Stomach (tissue), 9 donors: Measurements from ENCODE around the gene REG1A. TPM values are rescaled to one million over a fixed set of nuclear protein-coding genes. Genes with fewer than 3 reads are reported as not detected.

Source experiments
- DNase-seq, 2 donors: peaks; one replicate each; pipeline versions ENCODE4 v3.0.0 to v3.0.0-alpha.2; 2013 to 2019
- H3K27ac ChIP-seq, 5 donors: fragments of 200-600 bp in 4 of 5; sonication (generic) in 4 of 5; one replicate each; pipeline ENCODE4 v1.5.1; 2013 to 2019; ENCODE audit warnings: mild to moderate bottlenecking in 1 of 5, moderate library complexity in 1 of 5
- H3K27me3 ChIP-seq, 3 donors: fragments of 200-600 bp; sonication (generic); one replicate each; pipeline ENCODE4 v1.5.1; 2017 to 2019; ENCODE audit warnings: mixed run types in 1 of 3
- H3K36me3 ChIP-seq, 4 donors: fragments of 200-600 bp; sonication (generic); 1 replicate in 3 of 4; 2 replicates in 1 of 4; pipeline ENCODE4 v1.5.1; 2016 to 2019
- H3K4me1 ChIP-seq, 4 donors: fragments of 200-600 bp; sonication (generic); one replicate each; pipeline ENCODE4 v1.5.1; 2016 to 2019
- H3K4me3 ChIP-seq, 4 donors: fragments of 200-600 bp; sonication (generic) in 3 of 4; one replicate each; pipeline ENCODE4 v1.5.1; 2016 to 2019; ENCODE audit warnings: mild to moderate bottlenecking in 1 of 4
- H3K9me3 ChIP-seq, 4 donors: fragments of 200-600 bp; sonication (generic); one replicate each; pipeline ENCODE4 v1.5.1; 2016 to 2019
- EP300 ChIP-seq: sonication (generic); formaldehyde crosslinking; IDR thresholded peaks from one replicate; pipeline ENCODE4 v1.6.1; 2017; ENCODE audit warnings: antibody characterized with exemption
- POLR2A ChIP-seq, 4 donors: fragments of 450-650 bp; IDR thresholded peaks; one replicate each; pipeline ENCODE4 v1.6.1; 2016; ENCODE audit warnings: antibody characterized with exemption in 4 of 4, control low read depth in 2 of 4, mild to moderate bottlenecking in 1 of 4, moderate library complexity in 1 of 4
- POLR2AphosphoS5 ChIP-seq, 3 donors: sonication (generic); formaldehyde crosslinking; IDR thresholded peaks; one replicate each; pipeline ENCODE4 v1.6.1; 2016; ENCODE audit warnings: antibody characterized with exemption in 3 of 3
- WGBS, 5 donors: extraction: QIAGEN DNeasy Blood & Tissue Kit in 3 of 5; methylation state at CpG; one replicate each; pipeline versions ENCODE4 v1.1.5 to v1.1.7; 2013 to 2018; 5-methylcytosine and 5-hydroxymethylcytosine counted together
- intact Hi-C: fragments of 100-400 bp; cut with DNase I; formaldehyde crosslinking; loops from one replicate; pipeline ENCODE4 v1.15.1; 2023; ENCODE audit warnings: low total_unique reads
- polyA plus RNA-seq, 3 donors: library from polyadenylated mRNA; stranded (reverse); fragments of 200-250 nt; gene quantifications; one replicate each; pipeline ENCODE4 v1.2.3, GENCODE V29; 2013
- total RNA-seq, 5 donors: library from RNA; depleted of rRNA; stranded (reverse); fragments of >200 nt; gene quantifications; one replicate each; pipeline versions ENCODE4 v1.1.0 to v1.2.3, GENCODE V29; 2014 to 2016
- TF ChIP-seq, protein P1 (sequence below), 7 experiments: fragments of 450-650 bp in 4 of 7; fragments of 200-600 bp in 3 of 7; sonication (generic) in 3 of 7; IDR thresholded peaks; one replicate each; pipeline ENCODE4 v1.5.1; 2016 to 2019; ENCODE audit warnings: antibody characterized with exemption in 7 of 7, control low read depth in 2 of 7, mild to moderate bottlenecking in 1 of 7
- donor health status: healthy with polysubstance abuse.
- donor health status: Bipolar disorder and iron deficiency.
- donor health status: healthy.

REG1A gene
- total and polyA plus RNA-seq, 8 donors = 2.3 to 3,714 (median 462) TPM; not detected in 1

DNA sequence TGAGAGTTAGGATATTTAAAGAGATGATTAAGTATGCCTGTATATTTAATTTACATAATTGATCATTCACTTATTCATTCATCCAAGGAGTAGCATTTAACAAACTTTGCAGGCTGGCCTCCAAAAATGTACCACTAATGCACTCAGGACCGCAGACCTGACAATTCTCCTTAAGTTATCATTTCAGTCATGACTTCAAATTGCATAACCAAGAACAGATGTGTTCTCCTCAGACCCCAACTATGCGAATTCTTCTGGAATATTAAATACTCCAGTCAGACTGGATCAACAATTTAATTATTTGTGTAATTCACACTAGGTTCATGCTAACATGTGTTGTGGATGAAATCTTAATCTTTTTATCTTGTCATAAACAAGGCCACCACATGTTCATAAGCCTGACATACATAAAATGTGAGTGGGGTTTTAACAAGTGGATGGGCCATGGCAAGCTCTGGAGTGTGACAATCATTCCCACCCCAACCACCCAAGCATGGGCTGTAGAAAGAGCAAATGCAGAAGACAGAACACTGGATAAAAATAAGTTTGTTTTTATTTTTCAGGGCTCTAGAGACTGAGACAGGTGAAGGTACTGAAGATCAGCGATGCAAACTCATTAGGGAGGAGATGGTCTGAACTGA, 35.7 kb upstream of the REG1A start:
- intact Hi-C loops = no loop called here
- no peak overlapping the region for H3K27ac ChIP-seq
- H3K4me1 ChIP-seq = no peaks in the 10 kb centered on the region
- TF ChIP-seq, protein P1, sequence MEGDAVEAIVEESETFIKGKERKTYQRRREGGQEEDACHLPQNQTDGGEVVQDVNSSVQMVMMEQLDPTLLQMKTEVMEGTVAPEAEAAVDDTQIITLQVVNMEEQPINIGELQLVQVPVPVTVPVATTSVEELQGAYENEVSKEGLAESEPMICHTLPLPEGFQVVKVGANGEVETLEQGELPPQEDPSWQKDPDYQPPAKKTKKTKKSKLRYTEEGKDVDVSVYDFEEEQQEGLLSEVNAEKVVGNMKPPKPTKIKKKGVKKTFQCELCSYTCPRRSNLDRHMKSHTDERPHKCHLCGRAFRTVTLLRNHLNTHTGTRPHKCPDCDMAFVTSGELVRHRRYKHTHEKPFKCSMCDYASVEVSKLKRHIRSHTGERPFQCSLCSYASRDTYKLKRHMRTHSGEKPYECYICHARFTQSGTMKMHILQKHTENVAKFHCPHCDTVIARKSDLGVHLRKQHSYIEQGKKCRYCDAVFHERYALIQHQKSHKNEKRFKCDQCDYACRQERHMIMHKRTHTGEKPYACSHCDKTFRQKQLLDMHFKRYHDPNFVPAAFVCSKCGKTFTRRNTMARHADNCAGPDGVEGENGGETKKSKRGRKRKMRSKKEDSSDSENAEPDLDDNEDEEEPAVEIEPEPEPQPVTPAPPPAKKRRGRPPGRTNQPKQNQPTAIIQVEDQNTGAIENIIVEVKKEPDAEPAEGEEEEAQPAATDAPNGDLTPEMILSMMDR (IDR thresholded peaks at IDR 0.05) = no peak
- no peak for TF ChIP-seq EP300
- no peak for TF ChIP-seq POLR2A (IDR thresholded peaks at IDR 0.05)
- TF ChIP-seq POLR2AphosphoS5 (IDR thresholded peaks at IDR 0.05) = no peak
- no peaks in the 10 kb centered on the region for H3K27me3 ChIP-seq
- 82 to 92% (median 83%) methylated on average over 3 of the region's 3 CpGs for WGBS, 5 donors
- H3K4me3 ChIP-seq = no peak overlapping the region
- DNase-seq = no peak
- no peaks in the 10 kb centered on the region for H3K36me3 ChIP-seq
- H3K9me3 ChIP-seq = no peaks in the 10 kb centered on the region

DNA sequence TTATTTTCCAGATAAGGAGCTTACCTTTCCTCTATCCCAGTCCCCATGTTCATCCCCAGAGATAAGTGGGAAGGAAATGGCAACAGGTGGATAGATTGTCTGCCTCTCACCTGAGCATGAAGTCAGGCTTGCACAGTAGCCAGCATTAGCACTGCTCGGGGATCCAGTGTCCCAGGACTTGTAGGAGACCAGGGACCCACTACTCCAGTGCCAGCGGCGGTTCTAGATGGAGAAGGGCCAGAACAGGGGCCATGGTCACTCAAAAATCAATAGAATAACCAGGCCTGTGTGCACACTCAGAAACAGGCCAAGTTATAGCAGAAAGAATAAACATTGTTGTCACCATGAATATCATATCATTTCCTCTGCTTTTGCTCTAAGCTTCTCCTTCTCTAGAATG, 34.9 kb upstream of the REG1A start:
- Histone ChIP-seq H3K9me3 (no peaks in the 10 kb centered on the region), H3K4me3 (no peak overlapping the region), H3K36me3 (no peaks in the 10 kb centered on the region), H3K4me1 (no peaks in the 10 kb centered on the region), H3K27me3 (no peaks in the 10 kb centered on the region), H3K27ac (no peak overlapping the region)
- TF ChIP-seq POLR2A (IDR thresholded peaks at IDR 0.05) (no peak), POLR2AphosphoS5 (IDR thresholded peaks at IDR 0.05) (no peak), EP300 (no peak)
- TF ChIP-seq, protein P1 (IDR thresholded peaks at IDR 0.05) = no peak
- WGBS, 5 donors = 69 to 85% (median 74%) methylated on average over 3 of the region's 3 CpGs
- intact Hi-C loops = no loop called here
- DNase-seq = no peak

DNA sequence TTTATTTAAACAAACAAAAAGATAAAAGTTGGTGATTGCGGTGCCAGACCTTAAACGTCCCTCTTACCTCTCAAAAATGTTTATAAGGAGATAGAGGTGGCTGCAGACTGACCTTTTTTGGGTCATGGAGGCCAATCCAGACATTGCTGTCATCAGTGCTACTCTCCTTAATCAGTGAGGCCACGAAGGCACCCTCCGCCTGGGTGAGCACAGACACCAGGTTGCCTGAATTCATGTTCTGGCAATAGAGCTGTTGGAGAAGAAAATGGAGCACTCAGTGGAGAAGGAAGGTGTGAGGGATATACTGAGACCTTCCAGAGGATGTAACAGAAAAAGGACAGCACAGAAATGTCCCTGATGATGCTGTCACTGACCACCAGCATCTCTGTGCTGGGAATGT, 34.0 kb upstream of the REG1A start:
- Histone ChIP-seq H3K4me1 (no peaks in the 10 kb centered on the region), H3K4me3 (no peak overlapping the region), H3K9me3 (no peaks in the 10 kb centered on the region), H3K36me3 (no peaks in the 10 kb centered on the region), H3K27me3 (no peaks in the 10 kb centered on the region), H3K27ac (no peak overlapping the region)
- WGBS, 5 donors = 55 to 72% (median 63%) methylated on average over 4 of the region's 4 CpGs
- TF ChIP-seq EP300 = no peak
- no peak for TF ChIP-seq POLR2A (IDR thresholded peaks at IDR 0.05)
- TF ChIP-seq POLR2AphosphoS5 (IDR thresholded peaks at IDR 0.05) = no peak
- TF ChIP-seq, protein P1 (IDR thresholded peaks at IDR 0.05) = no peak
- no peak for DNase-seq
- intact Hi-C loops = no loop called here

DNA sequence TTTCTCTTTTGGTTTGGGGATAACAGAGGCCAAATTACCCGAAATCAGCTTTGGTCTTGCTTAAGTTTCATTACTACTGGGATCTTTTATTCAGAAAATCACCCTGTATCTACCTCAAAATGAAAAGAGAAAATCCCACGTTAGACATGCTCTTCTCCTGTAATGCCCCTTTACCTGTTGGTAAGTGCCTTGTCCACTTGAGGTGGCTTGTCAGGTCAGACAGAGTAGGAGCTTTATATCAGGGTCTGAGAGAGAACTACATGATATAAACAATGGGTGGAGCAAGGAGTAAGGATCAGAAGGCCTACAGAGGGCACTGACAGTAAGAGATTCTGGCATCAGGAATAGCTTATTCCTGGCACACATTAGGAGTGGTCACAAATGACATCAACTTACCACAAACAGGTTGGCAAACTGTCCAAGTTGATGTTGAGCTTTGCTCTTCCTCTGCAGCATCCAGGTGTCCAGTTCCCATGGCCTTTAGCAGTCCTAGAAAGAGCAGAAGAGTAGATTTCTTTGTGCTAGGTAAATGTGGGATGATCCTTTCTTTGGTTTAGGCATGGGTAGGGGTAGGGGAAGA, 32.4 kb upstream of the REG1A start, which contains the start of gene REG1B:
REG1B (minus strand) TSS at position 209 of the 580 bp plus-strand sequence. CDS start 381 bp downstream, outside the sequence.
- H3K4me1 ChIP-seq = no peaks in the 10 kb centered on the region
- no peaks in the 10 kb centered on the region for H3K27me3 ChIP-seq
- H3K4me3 ChIP-seq = no peak within 1 kb of the TSS
- TF ChIP-seq POLR2A (IDR thresholded peaks at IDR 0.05) = no peak
- TF ChIP-seq, protein P1 (IDR thresholded peaks at IDR 0.05) = no peak
- TF ChIP-seq POLR2AphosphoS5 (IDR thresholded peaks at IDR 0.05) = no peak
- TF ChIP-seq EP300 = no peak
- H3K36me3 ChIP-seq = no peaks in the 10 kb centered on the region
- no peaks in the 10 kb centered on the region for H3K9me3 ChIP-seq
- DNase-seq = peak in 1 of 2 donors; percentile 7
- WGBS, 5 donors = 57 to 86% (median 77%) methylated on average over 2 of the region's 2 CpGs
- intact Hi-C loops = no loop called here
- H3K27ac ChIP-seq = no peak within 1 kb of the TSS
